Right lobe of liver (tissue), 4 donors: ENCODE data around the gene ZNF774.
"Not testable (repeated sequence)": the region's sequence is repeated elsewhere in the genome, so short reads cannot be mapped to it uniquely, and the experiment has no call there.

ENCODE experiments used
- CTCF ChIP-seq, 4 donors: fragments of 200-600 bp in 3 of 4; fragments of 450-650 bp in 1 of 4; IDR thresholded peaks; one replicate each; pipeline versions ENCODE4 v1.5.1 to v1.8.0; 2016 to 2022; ENCODE audit warnings: antibody characterized with exemption in 4 of 4, mild to moderate bottlenecking in 2 of 4
- POLR2A ChIP-seq: fragments of 450-650 bp; IDR thresholded peaks from one replicate; pipeline ENCODE4 v1.6.1; 2017; ENCODE audit warnings: antibody characterized with exemption, mild to moderate bottlenecking
- donor health status: DM: no; HTN: no; CAD: no.
- donor health status: DM: no; HTN: no; CAD: no.
- donor health status: DM: no; HTN: yes; CAD: no.

GRCh38 chr15:90410316-90410715 lies 58.2 kb downstream of the ZNF774 start:
- TF ChIP-seq CTCF (IDR thresholded peaks at IDR 0.05); POLR2A: not testable (repeated sequence)
